Measurements from ENCODE around the gene ARID3B. TPM values are rescaled to one million over a fixed set of nuclear protein-coding genes. Genes with fewer than 3 reads are reported as not detected.

The ARID3B gene
- polyA plus RNA-seq, 1 experiment, result 1.6 TPM

GRCh38 chr15:74564182-74564581, 23.2 kb downstream of the ARID3B start:
- CTCF ChIA-PET, result no interaction called here
- no peak overlapping the region for H3K4me3 ChIP-seq (ENCODE audit: low read depth, low read length)
- H3K27ac ChIP-seq (ENCODE audit: low read depth, low read length), result no peak overlapping the region
- no peaks in the 10 kb centered on the region for H3K9me3 ChIP-seq (ENCODE audit: control insufficient read depth, insufficient read depth, low read length)
- TF ChIP-seq CTCF (IDR thresholded peaks at IDR 0.05; ENCODE audit: low read depth, low read length), result no peak
- DNase-seq (ENCODE audit: low read depth, low spot score), result no peak
- no peaks in the 10 kb centered on the region for H3K27me3 ChIP-seq (ENCODE audit: control insufficient read depth, insufficient read depth, low read length)
- POLR2A ChIA-PET, result interaction anchor here (0.5 kb wide), 1 partner anchor 209 kb away, joined by 3 read pairs; no protein-coding TSS in a partner anchor

- ChIA-PET POLR2A (no interaction called here), CTCF (no interaction called here)
- no peak for TF ChIP-seq CTCF (IDR thresholded peaks at IDR 0.05; ENCODE audit: low read depth, low read length)
- Histone ChIP-seq H3K4me3 (ENCODE audit: low read depth, low read length) (no peak overlapping the region), H3K27me3 (ENCODE audit: control insufficient read depth, insufficient read depth, low read length) (no peaks in the 10 kb centered on the region), H3K9me3 (ENCODE audit: control insufficient read depth, insufficient read depth, low read length) (no peaks in the 10 kb centered on the region), H3K27ac (ENCODE audit: low read depth, low read length) (no peak overlapping the region)
- no peak for DNase-seq (ENCODE audit: low read depth, low spot score)
These were observed 24.5 kb downstream of the ARID3B start for GRCh38 chr15:74565381-74566085.

- Histone ChIP-seq H3K27ac (ENCODE audit: low read depth, low read length) (no peak overlapping the region), H3K4me3 (ENCODE audit: low read depth, low read length) (no peak overlapping the region), H3K9me3 (ENCODE audit: control insufficient read depth, insufficient read depth, low read length) (no peaks in the 10 kb centered on the region), H3K27me3 (ENCODE audit: control insufficient read depth, insufficient read depth, low read length) (no peaks in the 10 kb centered on the region)
- no peak for TF ChIP-seq CTCF (IDR thresholded peaks at IDR 0.05; ENCODE audit: low read depth, low read length)
- POLR2A ChIA-PET, result no interaction called here
- DNase-seq (ENCODE audit: low read depth, low spot score), result no peak
- CTCF ChIA-PET, result no interaction called here
These were observed 27.6 kb downstream of the ARID3B start for GRCh38 chr15:74568594-74568993.

GRCh38 chr15:74569731-74570070, 28.7 kb downstream of the ARID3B start:
- ChIA-PET POLR2A (no interaction called here), CTCF (no interaction called here)
- TF ChIP-seq CTCF (IDR thresholded peaks at IDR 0.05; ENCODE audit: low read depth, low read length), result no peak
- DNase-seq (ENCODE audit: low read depth, low spot score), result no peak
- no peak overlapping the region for H3K27ac ChIP-seq (ENCODE audit: low read depth, low read length)
- H3K4me3 ChIP-seq (ENCODE audit: low read depth, low read length), result no peak overlapping the region
- H3K9me3 ChIP-seq (ENCODE audit: control insufficient read depth, insufficient read depth, low read length), result no peaks in the 10 kb centered on the region
- no peaks in the 10 kb centered on the region for H3K27me3 ChIP-seq (ENCODE audit: control insufficient read depth, insufficient read depth, low read length)

GRCh38 chr15:74571191-74571590, 30.2 kb downstream of the ARID3B start:
- H3K9me3 ChIP-seq (ENCODE audit: control insufficient read depth, insufficient read depth, low read length), result no peaks in the 10 kb centered on the region
- H3K4me3 ChIP-seq (ENCODE audit: low read depth, low read length), result no peak overlapping the region
- DNase-seq (ENCODE audit: low read depth, low spot score), result no peak
- ChIA-PET POLR2A (no interaction called here), CTCF (no interaction called here)
- no peak overlapping the region for H3K27ac ChIP-seq (ENCODE audit: low read depth, low read length)
- no peaks in the 10 kb centered on the region for H3K27me3 ChIP-seq (ENCODE audit: control insufficient read depth, insufficient read depth, low read length)
- no peak for TF ChIP-seq CTCF (IDR thresholded peaks at IDR 0.05; ENCODE audit: low read depth, low read length)
